ENCODE data around the gene LY86.
"Not testable (repeated sequence)": the region's sequence is repeated elsewhere in the genome, so short reads cannot be mapped to it uniquely, and the experiment has no call there.

LY86 gene

DNA sequence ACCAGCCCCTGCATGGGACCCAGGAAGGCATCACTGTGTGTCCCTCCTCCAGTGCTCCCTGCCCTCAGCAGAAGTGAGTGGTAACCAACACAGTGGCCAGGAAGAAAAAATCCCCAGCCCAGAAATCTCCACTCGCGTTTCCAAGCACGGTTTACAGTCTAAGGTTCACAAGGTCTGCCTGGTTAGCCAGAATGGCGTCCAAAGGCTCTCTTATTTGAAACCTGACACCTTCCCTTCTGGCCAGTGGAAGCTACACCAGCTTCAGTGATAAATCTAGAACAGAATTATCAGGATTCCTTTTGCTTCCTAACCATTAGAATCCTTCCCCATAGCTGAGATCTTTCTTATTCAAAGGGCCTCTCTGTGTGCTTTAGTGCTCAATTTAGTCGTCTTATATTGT, 9.2 kb downstream of the LY86 start:
- Mint-ChIP-seq H3K27ac (no peak overlapping the region), H3K36me3 (ENCODE audit: low read depth) (peaks cover 1% of the 10 kb centered on the region), H3K4me3 (no peak overlapping the region), H3K27me3 (no peaks in the 10 kb centered on the region), H3K4me1 (peaks cover 28% of the 10 kb centered on the region), H3K9me3 (no peaks in the 10 kb centered on the region)
- DNase-seq, result no peak
- no peak for ATAC-seq

DNA sequence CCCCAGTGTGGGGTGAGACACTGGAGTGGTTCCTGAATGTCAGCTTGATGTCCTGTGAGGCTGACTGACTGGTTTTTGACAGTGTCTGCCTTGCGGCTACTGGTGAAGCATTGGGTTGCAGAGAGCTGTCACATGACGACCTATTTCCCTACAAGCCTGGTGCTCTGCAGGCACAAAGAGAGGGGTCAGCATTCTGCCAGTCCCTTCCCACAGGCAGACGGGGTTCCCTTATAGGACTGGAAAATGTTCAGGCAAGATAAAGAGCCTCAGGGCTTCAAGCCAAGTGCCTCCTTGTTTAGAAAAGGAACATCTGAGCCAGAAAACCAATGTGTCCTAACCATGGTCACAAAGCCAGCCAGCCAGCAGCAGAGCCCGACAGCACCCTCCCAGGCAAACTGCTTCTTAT, 11.0 kb downstream of the LY86 start:
- Mint-ChIP-seq H3K4me3 (no peak overlapping the region), H3K36me3 (ENCODE audit: low read depth) (peaks cover 2% of the 10 kb centered on the region), H3K27ac (no peak overlapping the region), H3K4me1 (peaks cover 19% of the 10 kb centered on the region), H3K27me3 (no peaks in the 10 kb centered on the region), H3K9me3 (peaks cover 4% of the 10 kb centered on the region)
- DNase-seq (no peak), ATAC-seq (no peak)

- ATAC-seq (no peak), DNase-seq (no peak)
- no peak overlapping the region for H3K27ac Mint-ChIP-seq
- H3K36me3 Mint-ChIP-seq (ENCODE audit: low read depth), result peaks cover 3% of the 10 kb centered on the region
- no peaks in the 10 kb centered on the region for H3K27me3 Mint-ChIP-seq
- peaks cover 16% of the 10 kb centered on the region for H3K4me1 Mint-ChIP-seq
- H3K4me3 Mint-ChIP-seq, result no peak overlapping the region
- peaks cover 4% of the 10 kb centered on the region for H3K9me3 Mint-ChIP-seq
Measured at GRCh38 chr6:6600875-6601274, 12.4 kb downstream of the LY86 start.

DNA sequence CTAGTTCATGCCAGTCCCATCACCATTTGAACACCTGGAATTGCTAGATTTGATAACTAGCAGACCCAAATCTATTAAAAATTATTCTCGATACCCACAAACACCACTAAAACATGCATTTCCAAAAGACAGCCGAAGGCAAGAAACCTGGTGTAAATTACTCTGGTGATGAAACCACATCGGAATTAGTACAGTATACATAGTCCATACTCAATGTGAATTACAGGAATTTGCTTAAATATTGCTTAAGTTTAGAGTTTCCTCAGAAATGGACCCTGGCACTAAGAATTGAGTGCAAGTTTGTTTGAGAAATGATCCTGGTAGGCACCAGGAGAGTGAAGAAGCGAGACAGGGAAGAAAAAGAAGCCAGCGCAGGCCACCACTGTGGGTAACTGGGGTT, 13.7 kb downstream of the LY86 start:
- DNase-seq (no peak), ATAC-seq (no peak)
- peaks cover 3% of the 10 kb centered on the region for H3K36me3 Mint-ChIP-seq (ENCODE audit: low read depth)
- H3K4me3 Mint-ChIP-seq, result no peak overlapping the region
- peaks cover 4% of the 10 kb centered on the region for H3K9me3 Mint-ChIP-seq
- no peaks in the 10 kb centered on the region for H3K27me3 Mint-ChIP-seq
- H3K27ac Mint-ChIP-seq, result no peak overlapping the region
- peaks cover 5% of the 10 kb centered on the region for H3K4me1 Mint-ChIP-seq

DNA sequence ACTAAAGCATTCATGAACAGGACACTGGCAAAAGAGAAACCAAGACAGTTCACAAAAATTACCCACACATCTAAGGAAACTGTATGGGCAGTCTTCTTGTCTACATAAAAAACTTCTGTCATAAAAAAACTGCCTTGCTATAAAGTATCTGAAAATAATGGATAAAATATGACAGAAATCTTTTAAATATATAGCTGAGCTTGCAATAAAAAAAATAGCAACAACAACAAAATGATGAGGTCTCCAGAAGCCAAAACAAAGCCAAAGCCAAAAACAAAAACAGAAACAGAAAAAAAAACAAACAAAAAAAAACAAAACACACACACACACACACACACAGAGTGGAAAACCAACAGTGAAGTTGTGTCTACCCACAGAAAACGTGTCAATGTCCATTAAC, 14.8 kb downstream of the LY86 start:
- peaks cover 4% of the 10 kb centered on the region for H3K9me3 Mint-ChIP-seq
- ATAC-seq (no peak), DNase-seq (no peak)
- peaks cover 6% of the 10 kb centered on the region for H3K4me1 Mint-ChIP-seq
- H3K4me3 Mint-ChIP-seq, result no peak overlapping the region
- H3K27me3 Mint-ChIP-seq, result no peaks in the 10 kb centered on the region
- H3K36me3 Mint-ChIP-seq (ENCODE audit: low read depth), result peaks cover 3% of the 10 kb centered on the region
- H3K27ac Mint-ChIP-seq, result no peak overlapping the region

DNA sequence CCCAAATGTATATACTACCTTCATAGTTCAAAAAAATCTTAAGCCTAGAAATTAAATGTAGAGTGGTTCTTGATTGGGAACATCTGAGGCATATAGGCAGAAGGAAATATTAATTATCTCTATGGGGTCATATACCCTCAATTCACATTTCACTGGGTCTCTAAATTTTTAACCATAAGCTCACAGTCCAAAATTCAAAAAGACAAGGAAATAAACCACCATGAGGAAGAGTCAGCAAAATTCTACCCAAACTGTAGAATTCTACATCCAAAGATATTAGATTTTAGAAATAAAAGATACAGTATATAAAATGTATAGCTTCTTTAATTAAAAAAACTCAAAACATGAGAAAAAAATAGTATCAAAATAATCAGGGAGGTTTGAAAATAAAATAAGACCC, 15.5 kb downstream of the LY86 start:
- Mint-ChIP-seq H3K36me3 (ENCODE audit: low read depth) (peaks cover 3% of the 10 kb centered on the region), H3K27me3 (no peaks in the 10 kb centered on the region), H3K9me3 (peaks cover 4% of the 10 kb centered on the region), H3K4me3 (no peak overlapping the region), H3K27ac (no peak overlapping the region), H3K4me1 (peaks cover 11% of the 10 kb centered on the region)
- DNase-seq (no peak), ATAC-seq (no peak)

DNA sequence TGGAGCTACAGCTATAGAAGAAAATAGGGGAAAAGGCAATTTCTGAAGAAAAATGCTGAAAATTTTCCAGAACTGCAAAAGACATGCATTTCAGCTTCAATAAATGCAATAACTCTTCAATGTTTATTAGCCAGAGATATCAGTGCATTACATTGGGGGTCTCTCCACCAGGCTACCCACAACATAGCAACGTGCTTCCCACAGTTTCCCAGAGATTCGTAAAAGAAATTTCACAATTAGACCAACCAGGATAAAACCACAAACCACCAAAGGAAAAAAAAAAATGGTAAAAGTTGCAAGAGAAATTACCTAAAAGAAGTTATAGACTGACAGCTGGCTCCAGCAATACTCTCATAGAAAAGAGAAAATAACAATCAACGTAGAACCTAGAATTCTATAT, 16.0 kb downstream of the LY86 start:
- Mint-ChIP-seq H3K4me3 (no peak overlapping the region), H3K27me3 (no peaks in the 10 kb centered on the region), H3K27ac (no peak overlapping the region), H3K4me1 (peaks cover 17% of the 10 kb centered on the region), H3K36me3 (ENCODE audit: low read depth) (peaks cover 3% of the 10 kb centered on the region), H3K9me3 (peaks cover 4% of the 10 kb centered on the region)
- DNase-seq (no peak), ATAC-seq (no peak)

DNA sequence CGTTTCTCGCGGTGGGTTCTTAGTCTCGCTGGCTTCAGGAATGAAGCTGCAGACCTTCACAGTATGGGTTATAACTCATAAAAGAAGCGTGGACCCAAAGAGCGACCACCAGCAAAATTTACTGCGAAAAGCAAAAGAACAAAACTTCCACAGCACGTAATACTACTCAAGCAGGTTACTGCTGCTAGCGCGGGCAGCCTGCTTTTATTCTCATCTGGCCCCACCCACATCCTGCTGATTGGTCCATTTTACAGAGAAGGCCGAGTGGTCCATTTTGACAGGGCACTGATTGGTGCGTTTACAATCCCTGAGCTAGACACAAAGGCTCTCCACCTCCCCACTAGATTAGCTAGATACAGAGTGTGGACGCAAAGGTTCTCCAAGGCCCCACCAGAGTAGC, 17.4 kb downstream of the LY86 start:
- DNase-seq (no peak), ATAC-seq (no peak)
- H3K9me3 Mint-ChIP-seq, result peaks cover 4% of the 10 kb centered on the region
- H3K4me3 Mint-ChIP-seq, result no peak overlapping the region
- peaks cover 29% of the 10 kb centered on the region for H3K4me1 Mint-ChIP-seq
- peaks cover 3% of the 10 kb centered on the region for H3K36me3 Mint-ChIP-seq (ENCODE audit: low read depth)
- H3K27me3 Mint-ChIP-seq, result no peaks in the 10 kb centered on the region
- H3K27ac Mint-ChIP-seq, result no peak overlapping the region

- not testable (repeated sequence) for ATAC-seq; DNase-seq; H3K27me3 Mint-ChIP-seq; H3K27ac Mint-ChIP-seq; H3K36me3 Mint-ChIP-seq (ENCODE audit: low read depth); H3K9me3 Mint-ChIP-seq; H3K4me3 Mint-ChIP-seq
- H3K4me1 Mint-ChIP-seq, result peaks cover 33% of the 10 kb centered on the region
Measured at GRCh38 chr6:6606391-6607030, 18.0 kb downstream of the LY86 start.

DNA sequence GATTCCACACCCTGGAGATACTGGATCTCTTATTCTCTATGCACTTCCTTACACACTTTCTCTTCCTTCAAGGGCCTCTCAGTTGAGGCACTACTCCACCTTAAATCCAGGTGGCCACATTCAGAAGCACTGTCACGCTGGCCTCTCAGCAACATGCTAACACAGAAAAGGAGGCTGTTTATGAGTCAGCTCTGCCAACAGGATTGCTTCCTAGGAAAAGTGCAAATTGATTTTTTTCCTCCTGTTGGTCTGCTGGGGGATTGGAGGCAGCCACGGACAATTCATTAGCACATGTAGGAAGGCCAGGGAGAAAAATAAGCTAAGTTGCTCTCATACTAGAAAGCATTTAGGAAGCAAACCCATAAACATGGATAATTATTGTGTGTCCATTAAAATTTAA, 20.9 kb downstream of the LY86 start:
- Mint-ChIP-seq H3K4me1 (peaks cover 52% of the 10 kb centered on the region), H3K27me3 (no peaks in the 10 kb centered on the region), H3K36me3 (ENCODE audit: low read depth) (peaks cover 3% of the 10 kb centered on the region), H3K27ac (no peak overlapping the region), H3K9me3 (no peaks in the 10 kb centered on the region), H3K4me3 (no peak overlapping the region)
- DNase-seq (no peak), ATAC-seq (no peak)

- peak; percentile 60 for ATAC-seq
- H3K27me3 Mint-ChIP-seq, result no peaks in the 10 kb centered on the region
- H3K27ac Mint-ChIP-seq, result peak overlapping the region; percentile 74
Measured at GRCh38 chr6:6610031-6610591, 21.6 kb downstream of the LY86 start.

GRCh38 chr6:6611486-6611885, 23.0 kb downstream of the LY86 start:
- ATAC-seq, result no peak
- no peaks in the 10 kb centered on the region for H3K27me3 Mint-ChIP-seq
- H3K9me3 Mint-ChIP-seq, result no peaks in the 10 kb centered on the region
- no peak overlapping the region for H3K4me3 Mint-ChIP-seq
- DNase-seq, result no peak
- no peaks in the 10 kb centered on the region for H3K36me3 Mint-ChIP-seq (ENCODE audit: low read depth)
- no peak overlapping the region for H3K27ac Mint-ChIP-seq
- H3K4me1 Mint-ChIP-seq, result peaks cover 62% of the 10 kb centered on the region

More at GRCh38 chr6:6610031-6610591, 21.6 kb downstream of the LY86 start:
- Mint-ChIP-seq H3K4me3 (no peak overlapping the region), H3K9me3 (no peaks in the 10 kb centered on the region), H3K4me1 (peaks cover 57% of the 10 kb centered on the region), H3K36me3 (ENCODE audit: low read depth) (no peaks in the 10 kb centered on the region)
- DNase-seq, result peak; percentile 34

- H3K4me1 Mint-ChIP-seq, result peaks cover 63% of the 10 kb centered on the region
- no peaks in the 10 kb centered on the region for H3K27me3 Mint-ChIP-seq
- no peaks in the 10 kb centered on the region for H3K36me3 Mint-ChIP-seq (ENCODE audit: low read depth)
- DNase-seq (no peak), ATAC-seq (no peak)
- H3K4me3 Mint-ChIP-seq, result no peak overlapping the region
- H3K27ac Mint-ChIP-seq, result no peak overlapping the region
- no peaks in the 10 kb centered on the region for H3K9me3 Mint-ChIP-seq
Measured at GRCh38 chr6:6612308-6612707, 23.8 kb downstream of the LY86 start.

- not testable (repeated sequence) for ATAC-seq
- peaks cover 63% of the 10 kb centered on the region for H3K4me1 Mint-ChIP-seq
Measured at GRCh38 chr6:6613103-6613718, 24.7 kb downstream of the LY86 start.

More at GRCh38 chr6:6613103-6613718, 24.7 kb downstream of the LY86 start:
- not testable (repeated sequence) for H3K4me3 Mint-ChIP-seq; H3K36me3 Mint-ChIP-seq (ENCODE audit: low read depth); H3K9me3 Mint-ChIP-seq; H3K27ac Mint-ChIP-seq; H3K27me3 Mint-ChIP-seq; DNase-seq
